GM21381 (cell line): ENCODE results near the gene FUBP1.
"Not testable (repeated sequence)": the region's sequence is repeated elsewhere in the genome, so short reads cannot be mapped to it uniquely, and the experiment has no call there.

Experiments used
- ATAC-seq: cut with Tn5 transposase; IDR thresholded peaks from one replicate; pipeline ENCODE4 v1.9.1; 2021; ENCODE audit warnings: mild to moderate bottlenecking, moderate library complexity; ENCODE audit not compliant: unreplicated experiment

The FUBP1 gene

GRCh38 chr1:77948841-77949424 lies 29.9 kb downstream of the FUBP1 start:
- ATAC-seq = no peak

- no peak for ATAC-seq
Measured at GRCh38 chr1:77945345-77945744, 33.5 kb downstream of the FUBP1 start.

GRCh38 chr1:77942400-77943140 lies 36.3 kb downstream of the FUBP1 start:
- ATAC-seq = no peak

- ATAC-seq = no peak
Measured at GRCh38 chr1:77940921-77941570, 37.8 kb downstream of the FUBP1 start.

GRCh38 chr1:77938651-77939050 lies 40.2 kb downstream of the FUBP1 start:
- no peak for ATAC-seq

GRCh38 chr1:77929806-77930205 lies 49.1 kb downstream of the FUBP1 start:
- ATAC-seq = no peak

- no peak for ATAC-seq
Measured at GRCh38 chr1:77927414-77927813, 51.5 kb downstream of the FUBP1 start.

- ATAC-seq = peak; percentile 61
Measured at GRCh38 chr1:77926561-77927357, 52.1 kb downstream of the FUBP1 start.

GRCh38 chr1:77925956-77926355 lies 52.9 kb downstream of the FUBP1 start:
- no peak for ATAC-seq

GRCh38 chr1:77925518-77925917 lies 53.4 kb downstream of the FUBP1 start:
- no peak for ATAC-seq

GRCh38 chr1:77918918-77919317 lies 60.0 kb downstream of the FUBP1 start:
- not testable (repeated sequence) for ATAC-seq

- ATAC-seq = no peak
Measured at GRCh38 chr1:77910116-77910515, 68.8 kb downstream of the FUBP1 start.

GRCh38 chr1:77906624-77907023 lies 72.2 kb downstream of the FUBP1 start:
- no peak for ATAC-seq

GRCh38 chr1:77906019-77906545 lies 72.8 kb downstream of the FUBP1 start:
- no peak for ATAC-seq

- ATAC-seq = no peak
Measured at GRCh38 chr1:77905603-77906002, 73.3 kb downstream of the FUBP1 start.

GRCh38 chr1:77900687-77901293 lies 78.1 kb downstream of the FUBP1 start:
- no peak for ATAC-seq

GRCh38 chr1:77899647-77900320 lies 79.1 kb downstream of the FUBP1 start:
- no peak for ATAC-seq
